Activated naive CD8-positive, alpha-beta T cell treated with anti-CD3 and anti-CD28 coated beads, Interleukin-2, amount 50 U/mL, for 24 hours (primary cell): Measurements from ENCODE around the gene ATP9A.
A peak's percentile ranks its signal among the peaks of the same experiment; 100 is the strongest.
"Not testable (repeated sequence)": the region's sequence is repeated elsewhere in the genome, so short reads cannot be mapped to it uniquely, and the experiment has no call there.

Experiments
- ATAC-seq: fragments of 150-1000 bp; cut with Tn5 transposase; one replicate; pipeline ENCODE4 v1.10.0; 2021
- DNase-seq: peaks from one replicate; pipeline ENCODE4 v3.0.0; 2021
- H3K27ac Mint-ChIP-seq: one replicate; pipeline ENCODE4 v1.8.0; 2021; ENCODE audit warnings: mild to moderate bottlenecking, mixed read lengths
- H3K27me3 Mint-ChIP-seq: one replicate; pipeline ENCODE4 v1.8.0; 2021; ENCODE audit warnings: mixed read lengths
- H3K36me3 Mint-ChIP-seq: one replicate; pipeline ENCODE4 v1.8.0; 2021; ENCODE audit warnings: low read depth, mixed read lengths
- H3K4me1 Mint-ChIP-seq: one replicate; pipeline ENCODE4 v1.8.0; 2021; ENCODE audit warnings: mixed read lengths
- H3K4me3 Mint-ChIP-seq: one replicate; pipeline ENCODE4 v1.8.0; 2021; ENCODE audit warnings: mild to moderate bottlenecking, moderate library complexity, mixed read lengths
- H3K9me3 Mint-ChIP-seq: one replicate; pipeline ENCODE4 v1.8.0; 2021; ENCODE audit warnings: mixed read lengths

Gene ATP9A

GRCh38 chr20:51732096-51732791 lies 35.9 kb downstream of the ATP9A start:
- ATAC-seq (peak; percentile 91), DNase-seq (peak; percentile 11)
- no peaks in the 10 kb centered on the region for H3K36me3 Mint-ChIP-seq
- peaks cover 3% of the 10 kb centered on the region for H3K27me3 Mint-ChIP-seq
- peak overlapping the region; percentile 52 for H3K4me3 Mint-ChIP-seq
- H3K27ac Mint-ChIP-seq: peak overlapping the region; percentile 80
- no peaks in the 10 kb centered on the region for H3K9me3 Mint-ChIP-seq
- peaks cover 11% of the 10 kb centered on the region for H3K4me1 Mint-ChIP-seq

- peaks cover 3% of the 10 kb centered on the region for H3K27me3 Mint-ChIP-seq
- DNase-seq: no peak
- H3K9me3 Mint-ChIP-seq: no peaks in the 10 kb centered on the region
- peaks cover 11% of the 10 kb centered on the region for H3K4me1 Mint-ChIP-seq
- H3K27ac Mint-ChIP-seq: no peak overlapping the region
- no peak overlapping the region for H3K4me3 Mint-ChIP-seq
- no peak for ATAC-seq
- H3K36me3 Mint-ChIP-seq: no peaks in the 10 kb centered on the region
Observed at GRCh38 chr20:51731731-51732095, 36.5 kb downstream of the ATP9A start.

- ATAC-seq (no peak), DNase-seq (no peak)
- Mint-ChIP-seq H3K36me3 (no peaks in the 10 kb centered on the region), H3K27me3 (peaks cover 3% of the 10 kb centered on the region), H3K27ac (no peak overlapping the region), H3K4me3 (no peak overlapping the region), H3K9me3 (no peaks in the 10 kb centered on the region), H3K4me1 (peaks cover 11% of the 10 kb centered on the region)
Observed at GRCh38 chr20:51729771-51730170, 38.4 kb downstream of the ATP9A start.

GRCh38 chr20:51728737-51729136 lies 39.5 kb downstream of the ATP9A start:
- ATAC-seq (no peak), DNase-seq (no peak)
- no peak overlapping the region for H3K27ac Mint-ChIP-seq
- H3K4me3 Mint-ChIP-seq: no peak overlapping the region
- peaks cover 11% of the 10 kb centered on the region for H3K4me1 Mint-ChIP-seq
- H3K36me3 Mint-ChIP-seq: no peaks in the 10 kb centered on the region
- H3K9me3 Mint-ChIP-seq: no peaks in the 10 kb centered on the region
- H3K27me3 Mint-ChIP-seq: peaks cover 3% of the 10 kb centered on the region

- peaks cover 11% of the 10 kb centered on the region for H3K4me1 Mint-ChIP-seq
- no peaks in the 10 kb centered on the region for H3K9me3 Mint-ChIP-seq
- ATAC-seq: no peak
- no peaks in the 10 kb centered on the region for H3K36me3 Mint-ChIP-seq
- no peak overlapping the region for H3K4me3 Mint-ChIP-seq
- H3K27ac Mint-ChIP-seq: no peak overlapping the region
- peaks cover 6% of the 10 kb centered on the region for H3K27me3 Mint-ChIP-seq
- no peak for DNase-seq
Observed at GRCh38 chr20:51727872-51728271, 40.3 kb downstream of the ATP9A start.

- Mint-ChIP-seq H3K4me3 (no peak overlapping the region), H3K27ac (no peak overlapping the region), H3K36me3 (no peaks in the 10 kb centered on the region), H3K4me1 (no peaks in the 10 kb centered on the region), H3K27me3 (peaks cover 11% of the 10 kb centered on the region), H3K9me3 (no peaks in the 10 kb centered on the region)
- ATAC-seq (no peak), DNase-seq (no peak)
Observed at GRCh38 chr20:51725584-51726176, 42.5 kb downstream of the ATP9A start.

GRCh38 chr20:51723026-51723425 lies 45.2 kb downstream of the ATP9A start:
- not testable (repeated sequence) for H3K27ac Mint-ChIP-seq, H3K36me3 Mint-ChIP-seq, H3K4me1 Mint-ChIP-seq, ATAC-seq, H3K4me3 Mint-ChIP-seq, H3K9me3 Mint-ChIP-seq, DNase-seq, H3K27me3 Mint-ChIP-seq

GRCh38 chr20:51722246-51722645 lies 45.9 kb downstream of the ATP9A start:
- not testable (repeated sequence) for H3K9me3 Mint-ChIP-seq, H3K4me1 Mint-ChIP-seq, H3K27ac Mint-ChIP-seq, DNase-seq, H3K36me3 Mint-ChIP-seq, H3K27me3 Mint-ChIP-seq, H3K4me3 Mint-ChIP-seq, ATAC-seq

- DNase-seq: no peak
- no peaks in the 10 kb centered on the region for H3K36me3 Mint-ChIP-seq
Observed at GRCh38 chr20:51720854-51721253, 47.3 kb downstream of the ATP9A start.

GRCh38 chr20:51720384-51720783 lies 47.8 kb downstream of the ATP9A start:
- Mint-ChIP-seq H3K9me3 (no peaks in the 10 kb centered on the region), H3K4me1 (peaks cover 18% of the 10 kb centered on the region), H3K27me3 (peaks cover 12% of the 10 kb centered on the region), H3K27ac (no peak overlapping the region), H3K4me3 (no peak overlapping the region), H3K36me3 (no peaks in the 10 kb centered on the region)
- DNase-seq (no peak), ATAC-seq (no peak)

More at GRCh38 chr20:51720854-51721253, 47.3 kb downstream of the ATP9A start:
- peaks cover 11% of the 10 kb centered on the region for H3K27me3 Mint-ChIP-seq
- no peak for ATAC-seq
- peaks cover 13% of the 10 kb centered on the region for H3K4me1 Mint-ChIP-seq
- H3K4me3 Mint-ChIP-seq: no peak overlapping the region
- no peaks in the 10 kb centered on the region for H3K9me3 Mint-ChIP-seq
- no peak overlapping the region for H3K27ac Mint-ChIP-seq

GRCh38 chr20:51715856-51716185 lies 52.4 kb downstream of the ATP9A start:
- peak overlapping the region; percentile 24 for H3K4me3 Mint-ChIP-seq
- peak overlapping the region; percentile 66 for H3K27ac Mint-ChIP-seq
- ATAC-seq (peak; percentile 63), DNase-seq (peak; percentile 10)
- peaks cover 24% of the 10 kb centered on the region for H3K4me1 Mint-ChIP-seq
- peaks cover 9% of the 10 kb centered on the region for H3K27me3 Mint-ChIP-seq
- no peaks in the 10 kb centered on the region for H3K9me3 Mint-ChIP-seq
- H3K36me3 Mint-ChIP-seq: no peaks in the 10 kb centered on the region

GRCh38 chr20:51715163-51715855 lies 52.9 kb downstream of the ATP9A start:
- DNase-seq (no peak), ATAC-seq (peak; percentile 50)
- Mint-ChIP-seq H3K9me3 (no peaks in the 10 kb centered on the region), H3K27me3 (peaks cover 9% of the 10 kb centered on the region), H3K27ac (peak overlapping the region; percentile 66), H3K4me3 (peak overlapping the region; percentile 24), H3K36me3 (no peaks in the 10 kb centered on the region), H3K4me1 (peaks cover 24% of the 10 kb centered on the region)

GRCh38 chr20:51713213-51713598 lies 55.0 kb downstream of the ATP9A start:
- DNase-seq: no peak
- Mint-ChIP-seq H3K4me1 (peaks cover 24% of the 10 kb centered on the region), H3K27me3 (peaks cover 9% of the 10 kb centered on the region), H3K9me3 (no peaks in the 10 kb centered on the region), H3K36me3 (no peaks in the 10 kb centered on the region), H3K27ac (no peak overlapping the region), H3K4me3 (no peak overlapping the region)
- no peak for ATAC-seq

- H3K27me3 Mint-ChIP-seq: peaks cover 9% of the 10 kb centered on the region
- ATAC-seq: no peak
- no peak for DNase-seq
- H3K4me1 Mint-ChIP-seq: peaks cover 24% of the 10 kb centered on the region
- no peaks in the 10 kb centered on the region for H3K9me3 Mint-ChIP-seq
- no peak overlapping the region for H3K4me3 Mint-ChIP-seq
- H3K36me3 Mint-ChIP-seq: no peaks in the 10 kb centered on the region
- no peak overlapping the region for H3K27ac Mint-ChIP-seq
Observed at GRCh38 chr20:51712501-51713212, 55.5 kb downstream of the ATP9A start.

- H3K36me3 Mint-ChIP-seq: no peaks in the 10 kb centered on the region
- peaks cover 17% of the 10 kb centered on the region for H3K4me1 Mint-ChIP-seq
- no peaks in the 10 kb centered on the region for H3K9me3 Mint-ChIP-seq
- ATAC-seq: no peak
- H3K4me3 Mint-ChIP-seq: no peak overlapping the region
- no peak for DNase-seq
- peaks cover 6% of the 10 kb centered on the region for H3K27me3 Mint-ChIP-seq
- H3K27ac Mint-ChIP-seq: no peak overlapping the region
Observed at GRCh38 chr20:51711426-51711825, 56.8 kb downstream of the ATP9A start.
